Suprapubic skin (tissue), 4 donors: ENCODE measurements around the gene NRDE2. TPM values are rescaled to one million over a fixed set of nuclear protein-coding genes. Genes with fewer than 3 reads are reported as not detected.

Experiments
- DNase-seq, 2 donors: peaks; one replicate each; pipeline ENCODE4 v3.0.0-alpha.2; 2019; ENCODE audit warnings: low spot score in 2 of 2
- H3K27ac ChIP-seq: fragments of 200-600 bp; sonication (generic); one replicate; pipeline ENCODE4 v1.5.1; 2019
- H3K27me3 ChIP-seq: fragments of 200-600 bp; sonication (generic); one replicate; pipeline ENCODE4 v1.5.1; 2019
- H3K36me3 ChIP-seq: fragments of 200-600 bp; sonication (generic); one replicate; pipeline ENCODE4 v1.5.1; 2019
- H3K4me1 ChIP-seq: fragments of 200-600 bp; sonication (generic); one replicate; pipeline ENCODE4 v1.5.1; 2019
- H3K4me3 ChIP-seq: fragments of 200-600 bp; sonication (generic); one replicate; pipeline ENCODE4 v1.5.1; 2019; ENCODE audit warnings: mild to moderate bottlenecking
- H3K9me3 ChIP-seq: fragments of 200-600 bp; sonication (generic); one replicate; pipeline ENCODE4 v1.5.1; 2019
- EP300 ChIP-seq: sonication (generic); formaldehyde crosslinking; IDR thresholded peaks from one replicate; pipeline ENCODE4 v1.6.1; 2017; ENCODE audit warnings: antibody characterized with exemption
- POLR2A ChIP-seq, 2 donors: fragments of 450-650 bp; IDR thresholded peaks; one replicate each; pipeline ENCODE4 v1.6.1; 2017; ENCODE audit warnings: antibody characterized with exemption in 2 of 2, mild to moderate bottlenecking in 2 of 2, moderate library complexity in 2 of 2
- POLR2AphosphoS5 ChIP-seq, 3 donors: sonication (generic); formaldehyde crosslinking; IDR thresholded peaks; one replicate each; pipeline ENCODE4 v1.6.1; 2017; ENCODE audit warnings: antibody characterized with exemption in 3 of 3
- WGBS: methylation state at CpG from one replicate; pipeline ENCODE4 v1.1.5; 2018; 5-methylcytosine and 5-hydroxymethylcytosine counted together
- total RNA-seq, 4 donors: library from RNA; depleted of rRNA; stranded (reverse); fragments of >200 nt; gene quantifications; one replicate each; pipeline ENCODE4 v1.1.0, GENCODE V29; 2016
- TF ChIP-seq, protein P1 (sequence below), 2 donors: fragments of 200-600 bp in 1 of 2; fragments of 450-650 bp in 1 of 2; sonication (generic) in 1 of 2; IDR thresholded peaks; one replicate each; pipeline ENCODE4 v1.5.1; 2016 to 2019; ENCODE audit warnings: antibody characterized with exemption in 2 of 2, mild to moderate bottlenecking in 1 of 2, moderate library complexity in 1 of 2

NRDE2 gene
- total RNA-seq, 4 donors from 2014 or later: 8.8 to 22.4 (median 14.6) TPM

- H3K4me1 ChIP-seq: no peaks in the 10 kb centered on the region
- H3K27me3 ChIP-seq: peaks cover 6% of the 10 kb centered on the region
- no peak overlapping the region for H3K4me3 ChIP-seq
- TF ChIP-seq EP300 (no peak), POLR2AphosphoS5 (IDR thresholded peaks at IDR 0.05) (no peak), POLR2A (IDR thresholded peaks at IDR 0.05) (no peak)
- TF ChIP-seq, protein P1, sequence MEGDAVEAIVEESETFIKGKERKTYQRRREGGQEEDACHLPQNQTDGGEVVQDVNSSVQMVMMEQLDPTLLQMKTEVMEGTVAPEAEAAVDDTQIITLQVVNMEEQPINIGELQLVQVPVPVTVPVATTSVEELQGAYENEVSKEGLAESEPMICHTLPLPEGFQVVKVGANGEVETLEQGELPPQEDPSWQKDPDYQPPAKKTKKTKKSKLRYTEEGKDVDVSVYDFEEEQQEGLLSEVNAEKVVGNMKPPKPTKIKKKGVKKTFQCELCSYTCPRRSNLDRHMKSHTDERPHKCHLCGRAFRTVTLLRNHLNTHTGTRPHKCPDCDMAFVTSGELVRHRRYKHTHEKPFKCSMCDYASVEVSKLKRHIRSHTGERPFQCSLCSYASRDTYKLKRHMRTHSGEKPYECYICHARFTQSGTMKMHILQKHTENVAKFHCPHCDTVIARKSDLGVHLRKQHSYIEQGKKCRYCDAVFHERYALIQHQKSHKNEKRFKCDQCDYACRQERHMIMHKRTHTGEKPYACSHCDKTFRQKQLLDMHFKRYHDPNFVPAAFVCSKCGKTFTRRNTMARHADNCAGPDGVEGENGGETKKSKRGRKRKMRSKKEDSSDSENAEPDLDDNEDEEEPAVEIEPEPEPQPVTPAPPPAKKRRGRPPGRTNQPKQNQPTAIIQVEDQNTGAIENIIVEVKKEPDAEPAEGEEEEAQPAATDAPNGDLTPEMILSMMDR (IDR thresholded peaks at IDR 0.05): no peak
- no peak overlapping the region for H3K27ac ChIP-seq
- no peaks in the 10 kb centered on the region for H3K36me3 ChIP-seq
- no peak for DNase-seq
- 100% methylated on average over 1 of the region's 1 CpG for WGBS
- no peaks in the 10 kb centered on the region for H3K9me3 ChIP-seq
Observed at GRCh38 chr14:90356925-90357324, 25.2 kb upstream of the NRDE2 start.

DNA sequence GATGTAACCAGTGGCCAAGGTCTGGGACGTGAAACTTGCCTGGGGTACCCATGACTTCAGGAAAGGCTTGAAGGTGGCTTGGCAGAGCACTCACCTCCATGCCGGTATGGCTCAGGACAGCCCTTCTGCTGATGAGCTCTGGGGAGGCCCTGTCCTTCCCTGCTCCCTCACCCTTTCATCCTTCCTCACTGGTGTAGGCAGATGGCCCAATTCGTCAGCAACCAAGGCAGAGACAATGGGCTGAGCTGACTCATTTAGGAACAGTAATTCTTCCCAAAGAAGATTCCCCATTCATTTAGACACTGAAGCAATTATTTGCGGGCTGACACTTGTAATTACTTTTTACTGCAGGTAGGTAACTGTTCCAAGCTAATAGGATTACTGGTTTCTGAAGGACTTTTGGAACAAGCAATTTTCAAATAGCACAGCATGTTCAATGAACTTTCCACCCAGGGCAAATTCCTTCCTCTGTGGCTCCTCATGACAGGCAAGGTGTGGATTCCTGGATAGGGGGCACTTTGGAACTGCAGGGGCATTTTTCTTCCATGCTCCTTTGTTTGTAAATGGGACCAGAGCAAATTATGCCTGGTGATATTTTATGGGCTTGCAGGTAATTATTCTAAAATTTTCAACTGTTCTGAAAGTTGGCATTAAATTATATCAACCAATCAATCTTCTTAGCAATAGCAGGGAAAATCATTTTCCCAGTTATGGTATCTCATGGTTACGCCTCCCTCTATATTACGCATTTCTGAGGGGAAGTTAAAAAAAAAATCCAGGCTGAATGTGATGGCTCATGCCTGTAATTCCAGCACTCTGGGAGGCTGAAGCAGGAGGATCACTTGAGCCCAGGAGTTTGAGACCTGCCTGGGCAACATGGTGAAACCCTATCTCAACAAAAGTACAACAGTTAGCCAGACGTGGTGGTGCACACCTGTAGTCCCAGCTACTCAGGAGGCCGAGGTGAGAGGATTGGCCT, 24.1 kb upstream of the NRDE2 start:
- WGBS: 77% methylated on average over 8 of the region's 8 CpGs
- Histone ChIP-seq H3K27ac (no peak overlapping the region), H3K4me1 (no peaks in the 10 kb centered on the region), H3K27me3 (peaks cover 6% of the 10 kb centered on the region), H3K4me3 (no peak overlapping the region), H3K36me3 (no peaks in the 10 kb centered on the region), H3K9me3 (no peaks in the 10 kb centered on the region)
- DNase-seq: no peak
- TF ChIP-seq EP300: no peak
- no peak for TF ChIP-seq POLR2AphosphoS5 (IDR thresholded peaks at IDR 0.05)
- TF ChIP-seq, protein P1 (IDR thresholded peaks at IDR 0.05): no peak
- TF ChIP-seq POLR2A (IDR thresholded peaks at IDR 0.05): no peak

- Histone ChIP-seq H3K4me3 (no peak overlapping the region), H3K36me3 (no peaks in the 10 kb centered on the region), H3K27ac (no peak overlapping the region), H3K27me3 (peaks cover 5% of the 10 kb centered on the region), H3K9me3 (no peaks in the 10 kb centered on the region), H3K4me1 (no peaks in the 10 kb centered on the region)
- WGBS: 81% methylated on average over 13 of the region's 16 CpGs
- no peak for DNase-seq
- TF ChIP-seq POLR2AphosphoS5 (IDR thresholded peaks at IDR 0.05) (no peak), EP300 (no peak), POLR2A (IDR thresholded peaks at IDR 0.05) (no peak)
- TF ChIP-seq, protein P1 (IDR thresholded peaks at IDR 0.05): no peak
Observed at GRCh38 chr14:90354551-90355298, 23.0 kb upstream of the NRDE2 start.

- Histone ChIP-seq H3K27ac (no peak overlapping the region), H3K9me3 (no peaks in the 10 kb centered on the region), H3K4me3 (no peak overlapping the region), H3K27me3 (no peaks in the 10 kb centered on the region), H3K4me1 (no peaks in the 10 kb centered on the region), H3K36me3 (no peaks in the 10 kb centered on the region)
- DNase-seq: no peak
- TF ChIP-seq POLR2A (IDR thresholded peaks at IDR 0.05): no peak
- no peak for TF ChIP-seq POLR2AphosphoS5 (IDR thresholded peaks at IDR 0.05)
- TF ChIP-seq EP300: no peak
- TF ChIP-seq, protein P1 (IDR thresholded peaks at IDR 0.05): no peak
- 30% methylated on average over 4 of the region's 4 CpGs for WGBS
Observed at GRCh38 chr14:90349739-90350138, 18.0 kb upstream of the NRDE2 start.

DNA sequence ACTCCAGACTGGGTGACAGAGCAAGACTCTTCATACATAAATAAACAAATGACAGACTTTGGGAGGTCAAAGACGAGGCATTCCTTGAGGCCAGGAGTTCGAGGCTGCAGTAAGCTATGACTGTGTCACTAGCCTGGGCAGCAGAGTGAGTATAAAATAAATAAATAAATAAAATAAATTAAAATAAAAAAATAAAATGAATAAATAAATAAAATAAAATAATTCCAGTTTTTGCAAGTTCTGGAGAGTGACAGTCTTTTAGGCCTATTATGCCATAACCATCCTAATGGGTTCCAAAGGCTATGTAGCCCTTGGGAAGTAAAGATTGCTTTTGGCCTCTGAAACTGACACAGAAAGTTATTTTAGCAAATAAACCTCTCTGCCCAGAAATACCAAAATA, 16.5 kb upstream of the NRDE2 start:
- 89% methylated on average over 2 of the region's 2 CpGs for WGBS
- Histone ChIP-seq H3K9me3 (no peaks in the 10 kb centered on the region), H3K4me1 (no peaks in the 10 kb centered on the region), H3K36me3 (no peaks in the 10 kb centered on the region), H3K27me3 (no peaks in the 10 kb centered on the region), H3K4me3 (no peak overlapping the region), H3K27ac (no peak overlapping the region)
- no peak for DNase-seq
- TF ChIP-seq, protein P1 (IDR thresholded peaks at IDR 0.05): no peak
- TF ChIP-seq POLR2AphosphoS5 (IDR thresholded peaks at IDR 0.05) (no peak), POLR2A (IDR thresholded peaks at IDR 0.05) (no peak), EP300 (no peak)
